Breast epithelium (tissue), 4 donors: ENCODE data around the gene OR8H2. TPM values are rescaled to one million over a fixed set of nuclear protein-coding genes. Genes with fewer than 3 reads are reported as not detected.
"Not testable (repeated sequence)": the region's sequence is repeated elsewhere in the genome, so short reads cannot be mapped to it uniquely, and the experiment has no call there.

ENCODE experiments used
- DNase-seq, 2 donors: peaks; one replicate each; pipeline ENCODE4 v3.0.0-alpha.2; 2019; ENCODE audit warnings: low spot score in 2 of 2
- H3K27ac ChIP-seq, 2 donors: fragments of 200-600 bp; sonication (generic) in 1 of 2; one replicate each; pipeline ENCODE4 v1.5.1; 2016 to 2019; ENCODE audit warnings: mild to moderate bottlenecking in 1 of 2
- H3K27me3 ChIP-seq, 2 donors: fragments of 200-600 bp; sonication (generic) in 1 of 2; one replicate each; pipeline versions ENCODE4 v1.5.1 to v1.6.0; 2017 to 2019; ENCODE audit warnings: control low read depth in 1 of 2, mild to moderate bottlenecking in 1 of 2
- H3K36me3 ChIP-seq: fragments of 200-600 bp; one replicate; pipeline ENCODE4 v1.5.1; 2019
- H3K4me1 ChIP-seq, 2 donors: fragments of 200-600 bp; sonication (generic); one replicate each; pipeline ENCODE4 v1.5.1; 2016 to 2019; ENCODE audit warnings: control low read depth in 1 of 2
- H3K4me3 ChIP-seq, 3 donors: fragments of 200-600 bp; sonication (generic); 1 replicate in 2 of 3; 2 replicates in 1 of 3; pipeline ENCODE4 v1.5.1; 2016 to 2019; ENCODE audit warnings: mild to moderate bottlenecking in 3 of 3, moderate library complexity in 2 of 3
- H3K9me3 ChIP-seq, 2 donors: fragments of 200-600 bp; sonication (generic) in 1 of 2; one replicate each; pipeline ENCODE4 v1.5.1; 2016 to 2019; ENCODE audit warnings: control low read depth in 1 of 2
- CTCF ChIP-seq, 3 donors: fragments of 450-650 bp; IDR thresholded peaks; one replicate each; pipeline ENCODE4 v1.5.1; 2016 to 2017; ENCODE audit warnings: antibody characterized with exemption in 3 of 3, mild to moderate bottlenecking in 3 of 3, moderate library complexity in 3 of 3
- POLR2A ChIP-seq: fragments of 450-650 bp; IDR thresholded peaks from one replicate; pipeline ENCODE4 v1.6.1; 2016; ENCODE audit warnings: antibody characterized with exemption, mild to moderate bottlenecking, moderate library complexity
- POLR2AphosphoS5 ChIP-seq, 3 donors: sonication (generic); formaldehyde crosslinking; IDR thresholded peaks; one replicate each; pipeline ENCODE4 v1.6.1; 2017; ENCODE audit warnings: antibody characterized with exemption in 3 of 3
- intact Hi-C: fragments of 100-400 bp; cut with DNase I; formaldehyde crosslinking; loops from one replicate; pipeline ENCODE4 v1.15.1; 2023; ENCODE audit warnings: low total_unique reads
- total RNA-seq, 3 donors: library from RNA; depleted of rRNA; stranded (reverse); fragments of >200 nt; gene quantifications; one replicate each; pipeline ENCODE4 v1.1.0, GENCODE V29; 2016

The OR8H2 gene
- total RNA-seq, 3 donors from 2014 or later, result not detected

- H3K4me1 ChIP-seq, result no peaks in the 10 kb centered on the region
- no peaks in the 10 kb centered on the region for H3K9me3 ChIP-seq
- TF ChIP-seq POLR2AphosphoS5 (IDR thresholded peaks at IDR 0.05), result no peak
- TF ChIP-seq POLR2A, result no peak
- no peak for TF ChIP-seq CTCF (IDR thresholded peaks at IDR 0.05)
- no peak within 1 kb of the TSS for H3K27ac ChIP-seq
- H3K36me3 ChIP-seq, result peaks cover 3% of the 10 kb centered on the region
- H3K27me3 ChIP-seq, result no peaks in the 10 kb centered on the region
- intact Hi-C loops, result no loop called here
- no peak within 1 kb of the TSS for H3K4me3 ChIP-seq
- DNase-seq, result no peak
Measured at GRCh38 chr11:56093008-56093407, 10.5 kb upstream of the OR8H2 start, which contains the start of gene OR8I2. OR8I2 (plus strand) TSS chr11:56093308; CDS start chr11:56093308, 0 bp downstream.

GRCh38 chr11:56122073-56122472 is 18.6 kb downstream of the OR8H2 start, which contains the start of gene OR8H3:
OR8H3 (plus strand) TSS chr11:56122373; CDS start chr11:56122373, 0 bp downstream.
- no peaks in the 10 kb centered on the region for H3K36me3 ChIP-seq
- no peaks in the 10 kb centered on the region for H3K4me1 ChIP-seq
- intact Hi-C loops, result no loop called here
- H3K27me3 ChIP-seq, result no peaks in the 10 kb centered on the region
- no peaks in the 10 kb centered on the region for H3K9me3 ChIP-seq
- TF ChIP-seq POLR2AphosphoS5 (IDR thresholded peaks at IDR 0.05), result no peak
- no peak for TF ChIP-seq CTCF (IDR thresholded peaks at IDR 0.05)
- TF ChIP-seq POLR2A, result no peak
- no peak within 1 kb of the TSS for H3K27ac ChIP-seq
- no peak for DNase-seq
- H3K4me3 ChIP-seq, result no peak within 1 kb of the TSS

GRCh38 chr11:56140151-56140661 is 36.7 kb downstream of the OR8H2 start, which contains the start of gene OR8J3:
OR8J3 (minus strand) TSS chr11:56140201; CDS start chr11:56137718, 2,483 bp downstream.
- Histone ChIP-seq H3K27ac (no peak within 1 kb of the TSS), H3K4me1 (no peaks in the 10 kb centered on the region), H3K27me3 (no peaks in the 10 kb centered on the region), H3K36me3 (no peaks in the 10 kb centered on the region), H3K9me3 (no peaks in the 10 kb centered on the region), H3K4me3 (no peak within 1 kb of the TSS)
- no peak for DNase-seq
- intact Hi-C loops, result no loop called here
- no peak for TF ChIP-seq POLR2AphosphoS5 (IDR thresholded peaks at IDR 0.05)
- no peak for TF ChIP-seq POLR2A
- no peak for TF ChIP-seq CTCF (IDR thresholded peaks at IDR 0.05)

- intact Hi-C loops, H3K9me3 ChIP-seq, H3K27ac ChIP-seq, DNase-seq, H3K4me3 ChIP-seq, H3K27me3 ChIP-seq, H3K36me3 ChIP-seq, H3K4me1 ChIP-seq: not testable (repeated sequence)
Measured at GRCh38 chr11:56143681-56144080, 40.2 kb downstream of the OR8H2 start.

- intact Hi-C loops, result no loop called here
Measured at GRCh38 chr11:56151376-56151775, 47.9 kb downstream of the OR8H2 start.

More at GRCh38 chr11:56151376-56151775, 47.9 kb downstream of the OR8H2 start:
- TF ChIP-seq CTCF (IDR thresholded peaks at IDR 0.05) (no peak), POLR2A (no peak), POLR2AphosphoS5 (IDR thresholded peaks at IDR 0.05) (no peak)
- Histone ChIP-seq H3K27ac (no peak overlapping the region), H3K4me1 (no peaks in the 10 kb centered on the region), H3K4me3 (no peak overlapping the region), H3K27me3 (no peaks in the 10 kb centered on the region), H3K36me3 (no peaks in the 10 kb centered on the region), H3K9me3 (peaks cover 5 to 33% of the 10 kb centered on the region in 2 donors)
- no peak for DNase-seq
